Stimulated activated CD4-positive, alpha-beta T cell treated with anti-CD3 and anti-CD28 coated beads, Interleukin-4, amount 100 ng/mL, for 48 hours (primary cell): ENCODE data around the gene CUBN.

Experiments used
- DNase-seq, 2 donors: peaks; one replicate each; pipeline ENCODE4 v3.0.0-alpha.2; 2020; ENCODE audit warnings: low read depth in 2 of 2

The CUBN gene

GRCh38 chr10:17129741-17130140 is at the start of gene CUBN:
TSS of gene CUBN (minus strand) at chr10:17129811. CDS start at chr10:17129765, 46 bp downstream.
- no peak for DNase-seq

- DNase-seq = no peak
Measured at GRCh38 chr10:17179002-17179401, 49.4 kb upstream of the CUBN start.

GRCh38 chr10:17178006-17178405 is 48.4 kb upstream of the CUBN start:
- no peak for DNase-seq

- no peak for DNase-seq
Measured at GRCh38 chr10:17177014-17177413, 47.4 kb upstream of the CUBN start.

GRCh38 chr10:17176091-17176490 is 46.5 kb upstream of the CUBN start:
- DNase-seq = no peak

- DNase-seq = peak in 1 of 2 donors; percentile 1
Measured at GRCh38 chr10:17175551-17175950, 45.9 kb upstream of the CUBN start.

GRCh38 chr10:17174626-17175025 is 45.0 kb upstream of the CUBN start:
- no peak for DNase-seq

- no peak for DNase-seq
Measured at GRCh38 chr10:17171141-17171641, 41.6 kb upstream of the CUBN start.

- no peak for DNase-seq
Measured at GRCh38 chr10:17169803-17170202, 40.2 kb upstream of the CUBN start.

- DNase-seq = no peak
Measured at GRCh38 chr10:17166699-17167098, 37.1 kb upstream of the CUBN start.

GRCh38 chr10:17162828-17163227 is 33.2 kb upstream of the CUBN start:
- DNase-seq = no peak

GRCh38 chr10:17161775-17162174 is 32.2 kb upstream of the CUBN start:
- DNase-seq = no peak

GRCh38 chr10:17157024-17157423 is 27.4 kb upstream of the CUBN start:
- DNase-seq = no peak

- no peak for DNase-seq
Measured at GRCh38 chr10:17155826-17156225, 26.2 kb upstream of the CUBN start.

GRCh38 chr10:17154116-17154515 is 24.5 kb upstream of the CUBN start:
- DNase-seq = no peak

- DNase-seq = no peak
Measured at GRCh38 chr10:17153321-17153720, 23.7 kb upstream of the CUBN start.

GRCh38 chr10:17151716-17152115 is 22.1 kb upstream of the CUBN start:
- no peak for DNase-seq

- no peak for DNase-seq
Measured at GRCh38 chr10:17147884-17148489, 18.4 kb upstream of the CUBN start.

GRCh38 chr10:17146892-17147291 is 17.3 kb upstream of the CUBN start:
- DNase-seq = no peak

GRCh38 chr10:17145239-17145638 is 15.6 kb upstream of the CUBN start:
- no peak for DNase-seq

- peak; percentile 45 to 56 for DNase-seq
Measured at GRCh38 chr10:17144757-17145156, 15.1 kb upstream of the CUBN start.

- DNase-seq = no peak
Measured at GRCh38 chr10:17144032-17144431, 14.4 kb upstream of the CUBN start.

GRCh38 chr10:17143055-17143690 is 13.6 kb upstream of the CUBN start:
- no peak for DNase-seq
